ENCODE results near the gene SCN3B. TPM values are rescaled to one million over a fixed set of nuclear protein-coding genes. Genes with fewer than 3 reads are reported as not detected.

The SCN3B gene
- total RNA-seq, 1 experiment from 2014 or later: 0.77 TPM

GRCh38 chr11:123702696-123703095 lies 48.3 kb upstream of the SCN3B start:
- no peak overlapping the region for H2BK12ac ChIP-seq (ENCODE audit: insufficient read length, low read depth, low read length)
- no peaks in the 10 kb centered on the region for H3K79me1 ChIP-seq (ENCODE audit: insufficient read depth, low read depth, low read length, poor library complexity, severe bottlenecking)
- H4K20me1 ChIP-seq (ENCODE audit: control insufficient read depth, insufficient read depth, insufficient read length): no peaks in the 10 kb centered on the region
- H3K79me2 ChIP-seq (ENCODE audit: insufficient read depth, low read length): no peaks in the 10 kb centered on the region
- no peak overlapping the region for H3K27ac Mint-ChIP-seq
- WGBS (ENCODE audit: extremely low coverage, insufficient read length, low lambda C conversion rate): no CpG with 5 or more reads among the region's 2 CpGs
- no peak overlapping the region for H3K9ac ChIP-seq (ENCODE audit: extremely low read depth, insufficient read length, low read length)
- no peak overlapping the region for H4K5ac ChIP-seq (ENCODE audit: insufficient read length, low read depth, low read length)
- H3K9me3 ChIP-seq (ENCODE audit: control insufficient read depth, low read depth, low read length): no peaks in the 10 kb centered on the region
- H2AK5ac ChIP-seq (ENCODE audit: insufficient read length, low read length): no peak overlapping the region
- no peaks in the 10 kb centered on the region for H3K27me3 ChIP-seq (ENCODE audit: insufficient read depth, low read length)
- no peak overlapping the region for H2BK20ac ChIP-seq (ENCODE audit: low read depth, low read length, poor library complexity, severe bottlenecking)
- H3K27me3 Mint-ChIP-seq (ENCODE audit: low read depth): peaks cover 6% of the 10 kb centered on the region; the same call in 1 of the 2 replicates
- no peak overlapping the region for H3K4ac ChIP-seq (ENCODE audit: low read depth, low read length)
- H2AFZ ChIP-seq (ENCODE audit: low read length): no peak overlapping the region
- H3K18ac ChIP-seq (ENCODE audit: insufficient read length, low read depth, low read length): no peak overlapping the region
- H4K91ac ChIP-seq (ENCODE audit: insufficient read length, low read depth, low read length): no peak overlapping the region
- no peaks in the 10 kb centered on the region for H3K4me1 ChIP-seq (ENCODE audit: insufficient read depth, low read length)
- H3T11ph ChIP-seq (ENCODE audit: low read length): no peak overlapping the region
- no peak overlapping the region for H2BK15ac ChIP-seq (ENCODE audit: low read depth, low read length)
- no peak overlapping the region for H3K4me2 ChIP-seq (ENCODE audit: insufficient read depth, insufficient read length, low read length)
- no peaks in the 10 kb centered on the region for H3K23me2 ChIP-seq (ENCODE audit: insufficient read length, low read depth, low read length, poor library complexity, severe bottlenecking)
- no peaks in the 10 kb centered on the region for H3K9me3 Mint-ChIP-seq
- H2BK5ac ChIP-seq (ENCODE audit: insufficient read length, low read length): no peak overlapping the region
- H3K23ac ChIP-seq (ENCODE audit: insufficient read length, low read depth, low read length): no peak overlapping the region
- no peak overlapping the region for H3K14ac ChIP-seq (ENCODE audit: insufficient read depth, low read length)
- H3K36me3 Mint-ChIP-seq (ENCODE audit: insufficient read depth in 1 of 3, low read depth in 3 of 3): no peaks in the 10 kb centered on the region
- H3K56ac ChIP-seq (ENCODE audit: insufficient read length, low read depth, low read length): no peak overlapping the region
- H2BK120ac ChIP-seq (ENCODE audit: low read depth, low read length, poor library complexity, severe bottlenecking): no peak overlapping the region
- H4K8ac ChIP-seq (replicated peaks; ENCODE audit: insufficient read length, low read depth, low read length): no peak overlapping the region
- no peak for DNase-seq
- no peak overlapping the region for H3K4me3 Mint-ChIP-seq
- no peak overlapping the region for H3K27ac ChIP-seq (ENCODE audit: insufficient read length, low read depth, low read length)
- TF ChIP-seq CTCF (conservative IDR thresholded peaks at IDR 0.05): no peak
- peaks cover 2 to 3% of the 10 kb centered on the region in 2 experiments; a peak in 1 of 4 replicates for H3K4me1 Mint-ChIP-seq

Measured in H9 (cell line).